ENCODE data around the gene SLC10A1.

SLC10A1 gene

GRCh38 chr14:69808919-69809808 lies 12.1 kb upstream of the SLC10A1 start:
- no peak for DNase-seq (ENCODE audit: low spot score)

DNA sequence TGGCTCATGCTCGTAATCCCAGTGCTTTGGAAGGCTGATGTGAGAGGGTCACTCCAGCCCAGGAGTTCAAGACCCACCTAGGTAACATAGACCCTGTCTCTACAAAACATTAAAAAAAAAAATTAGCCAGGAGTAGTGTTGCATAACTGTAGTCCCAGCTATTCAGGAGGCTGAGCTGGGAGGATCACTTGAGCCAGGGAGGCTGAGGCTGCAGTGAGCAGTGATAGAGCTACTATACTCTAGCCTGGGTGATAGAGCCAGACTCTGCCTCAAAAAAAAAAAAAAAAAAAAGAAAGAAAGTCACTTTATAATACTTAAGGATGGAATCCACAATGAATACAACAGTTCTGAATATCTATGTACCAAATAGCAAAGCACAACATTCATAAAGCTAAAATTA lies 10.2 kb upstream of the SLC10A1 start:
- no peak for DNase-seq (ENCODE audit: low spot score)

- no peak for DNase-seq (ENCODE audit: low spot score)
Observed at GRCh38 chr14:69804902-69805301, 7.9 kb upstream of the SLC10A1 start.

DNA sequence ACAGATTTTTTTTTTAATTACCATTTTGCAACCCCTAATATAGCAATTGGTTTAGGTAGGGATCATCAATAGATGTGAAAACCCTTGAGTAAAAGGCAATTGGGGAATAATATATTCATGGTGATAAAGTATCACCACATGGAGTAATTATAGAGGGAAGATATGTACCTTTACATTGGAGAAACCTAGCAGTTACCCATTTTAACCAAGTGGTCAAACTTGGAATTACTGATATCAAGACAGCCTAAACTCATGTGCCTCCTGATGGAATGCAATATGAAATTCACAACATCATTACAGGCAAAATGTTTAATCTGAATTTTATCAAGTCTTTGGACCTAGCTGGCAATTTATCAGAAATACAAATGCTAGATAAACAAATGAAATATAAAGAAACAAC lies 6.7 kb upstream of the SLC10A1 start:
- no peak for DNase-seq (ENCODE audit: low spot score)

DNA sequence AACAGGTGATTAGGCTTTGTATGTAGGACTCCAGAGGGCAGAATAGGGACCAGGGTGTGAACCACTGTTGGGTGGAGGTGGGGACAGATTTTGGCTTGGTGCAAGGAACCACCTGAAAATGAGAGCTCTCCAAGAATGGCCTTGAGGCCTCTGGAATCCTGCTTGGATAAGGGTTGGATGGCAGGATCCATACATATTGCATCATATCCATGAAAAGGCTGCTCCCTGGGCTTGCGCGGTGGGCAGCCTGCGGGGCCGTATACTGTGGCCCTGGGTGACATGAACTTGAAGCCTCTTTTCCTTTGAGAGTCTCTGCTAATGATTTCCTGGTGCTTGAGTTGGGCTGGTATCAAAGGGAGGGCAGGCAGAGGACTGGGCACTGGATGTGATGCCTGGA lies 1.3 kb upstream of the SLC10A1 start:
- no peak for DNase-seq (ENCODE audit: low spot score)

DNA sequence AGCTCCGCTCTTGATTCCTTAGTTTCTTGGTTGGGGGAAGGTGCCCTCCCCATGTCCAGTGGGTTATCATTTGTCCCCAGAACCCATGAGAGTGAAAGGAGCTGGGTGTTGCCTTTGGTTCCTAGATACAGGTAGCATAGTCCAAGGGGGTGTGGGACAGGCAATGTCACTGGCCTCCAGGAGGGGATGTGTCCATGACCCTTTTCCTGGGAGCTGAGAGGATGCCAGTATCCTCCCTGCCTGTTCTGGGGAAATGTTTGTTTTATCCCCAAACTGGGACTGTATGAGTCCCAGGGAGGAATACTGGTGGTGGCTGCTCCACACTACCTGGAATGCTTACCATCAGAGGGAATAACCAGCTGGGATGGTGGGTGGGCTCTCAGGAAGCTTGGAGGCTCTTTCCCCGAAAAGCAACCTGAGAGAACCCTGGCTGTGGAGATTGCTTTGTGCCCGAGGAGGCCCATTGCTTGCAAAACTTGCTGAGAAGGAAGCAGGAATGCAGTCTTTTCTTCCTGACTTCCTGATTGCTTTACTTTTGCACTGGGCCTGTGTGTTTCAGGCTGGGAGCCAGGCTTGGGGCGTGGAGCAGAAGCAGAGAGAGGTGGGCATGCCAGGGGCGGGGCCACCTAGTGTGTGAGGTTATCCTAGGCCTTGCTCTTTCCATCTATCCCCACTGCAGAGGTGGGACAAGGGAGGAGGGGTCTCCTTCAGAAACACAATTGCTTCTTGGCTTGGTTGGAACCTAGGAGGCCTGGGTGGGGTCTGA lies 715 bp upstream of the SLC10A1 start:
- no peak for DNase-seq (ENCODE audit: low spot score)

DNA sequence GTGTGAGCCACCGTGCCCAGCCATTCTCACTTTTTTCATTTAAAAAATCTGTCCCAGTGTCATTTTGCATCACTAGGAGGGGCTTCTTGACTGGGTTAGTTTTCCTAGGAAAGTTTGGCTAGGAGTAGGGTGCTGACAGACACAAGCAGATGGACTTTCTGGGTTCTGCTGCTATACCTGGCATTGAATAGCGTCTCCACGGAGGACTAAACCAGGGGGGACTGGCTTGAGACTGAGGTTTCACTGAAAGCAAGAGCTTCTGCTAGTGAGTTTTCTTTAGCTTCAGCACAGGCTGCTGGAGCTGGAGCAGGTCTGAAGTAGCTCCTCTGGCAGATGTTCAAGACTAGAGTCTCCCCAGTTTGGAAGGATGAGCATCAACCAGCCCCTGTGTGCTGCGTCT lies 1.4 kb downstream of the SLC10A1 start:
- DNase-seq (ENCODE audit: low spot score) = no peak

DNA sequence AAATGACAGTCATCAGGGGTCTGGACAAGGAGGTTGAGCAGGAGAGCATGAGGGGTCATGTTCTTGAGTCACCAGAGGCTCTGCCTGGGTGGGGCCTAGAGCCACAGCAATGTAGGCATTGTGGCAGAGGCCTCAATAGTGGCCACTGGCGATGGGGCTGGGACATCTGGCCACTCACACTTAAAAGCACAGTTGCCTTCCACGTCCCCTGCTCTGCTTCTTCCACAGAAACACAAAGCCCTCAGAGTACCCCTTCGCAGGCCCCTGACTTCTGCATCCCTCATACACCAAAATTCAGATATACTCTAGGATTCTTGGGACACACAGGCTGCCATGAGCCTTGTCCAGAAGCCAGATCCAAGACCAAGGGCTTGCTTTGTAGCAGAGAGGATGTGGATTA lies 2.2 kb downstream of the SLC10A1 start:
- DNase-seq (ENCODE audit: low spot score) = no peak

GRCh38 chr14:69792887-69793421 lies 4.1 kb downstream of the SLC10A1 start:
- DNase-seq (ENCODE audit: low spot score) = no peak

- DNase-seq (ENCODE audit: low spot score) = no peak
Observed at GRCh38 chr14:69789118-69789640, 7.9 kb downstream of the SLC10A1 start.

GRCh38 chr14:69786603-69787002 lies 10.4 kb downstream of the SLC10A1 start:
- DNase-seq (ENCODE audit: low spot score) = no peak

- DNase-seq (ENCODE audit: low spot score) = no peak
Observed at GRCh38 chr14:69784942-69785341, 12.1 kb downstream of the SLC10A1 start.

- DNase-seq (ENCODE audit: low spot score) = no peak
Observed at GRCh38 chr14:69780952-69781351, 16.1 kb downstream of the SLC10A1 start.

- no peak for DNase-seq (ENCODE audit: low spot score)
Observed at GRCh38 chr14:69780092-69780491, 16.9 kb downstream of the SLC10A1 start.

- DNase-seq (ENCODE audit: low spot score) = no peak
Observed at GRCh38 chr14:69779088-69779487, 18.0 kb downstream of the SLC10A1 start.

DNA sequence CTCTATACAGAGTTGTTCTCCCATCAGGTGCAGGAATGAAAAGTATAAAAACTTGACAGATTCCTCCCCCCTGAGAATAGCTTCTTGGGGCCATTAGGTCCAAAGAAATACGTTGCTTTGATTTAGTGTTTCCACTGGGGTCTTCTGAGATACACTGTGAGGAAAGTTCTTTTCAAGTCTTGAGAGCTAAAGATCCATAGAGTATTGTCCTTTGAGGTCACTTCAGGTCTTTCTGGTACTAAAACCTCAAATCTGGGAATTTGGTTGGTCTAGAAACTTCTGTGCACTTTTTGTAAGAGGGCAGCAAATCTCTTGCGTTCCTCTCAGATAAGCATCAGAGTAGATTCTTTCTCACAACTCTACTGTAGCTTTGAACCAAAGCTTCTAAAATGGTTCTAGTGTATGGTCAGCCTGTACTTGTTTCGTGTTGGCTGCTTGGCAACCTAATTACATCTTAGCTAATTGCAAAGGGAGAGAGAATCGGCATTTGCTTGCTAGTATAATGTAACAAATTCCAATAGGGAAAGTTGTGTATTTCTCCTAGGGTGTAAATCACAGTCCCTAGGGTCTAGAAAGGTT lies 20.1 kb downstream of the SLC10A1 start:
- DNase-seq (ENCODE audit: low spot score) = no peak

DNA sequence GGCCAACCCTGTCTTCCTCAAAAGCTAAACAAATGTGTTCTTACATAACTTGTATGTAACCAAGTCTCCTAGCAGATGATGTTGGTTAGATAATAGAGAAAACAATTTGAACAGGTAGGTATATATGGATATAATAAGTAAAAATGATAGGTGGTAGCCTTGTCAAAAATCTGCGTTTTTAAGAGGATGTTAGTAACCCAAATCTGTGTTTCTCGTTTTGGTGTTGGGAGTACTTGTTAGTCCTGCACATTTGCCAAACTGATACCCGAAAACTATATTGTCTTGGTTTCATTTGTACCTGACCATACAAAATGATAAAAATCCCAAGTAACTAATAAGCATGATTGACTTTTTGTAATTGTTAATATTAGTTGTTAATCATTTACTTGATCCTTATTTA lies 22.0 kb downstream of the SLC10A1 start:
- no peak for DNase-seq (ENCODE audit: low spot score)

GRCh38 chr14:69773571-69774276 lies 23.3 kb downstream of the SLC10A1 start:
- DNase-seq (ENCODE audit: low spot score) = no peak

- DNase-seq (ENCODE audit: low spot score) = no peak
Observed at GRCh38 chr14:69772082-69773017, 24.7 kb downstream of the SLC10A1 start.

DNA sequence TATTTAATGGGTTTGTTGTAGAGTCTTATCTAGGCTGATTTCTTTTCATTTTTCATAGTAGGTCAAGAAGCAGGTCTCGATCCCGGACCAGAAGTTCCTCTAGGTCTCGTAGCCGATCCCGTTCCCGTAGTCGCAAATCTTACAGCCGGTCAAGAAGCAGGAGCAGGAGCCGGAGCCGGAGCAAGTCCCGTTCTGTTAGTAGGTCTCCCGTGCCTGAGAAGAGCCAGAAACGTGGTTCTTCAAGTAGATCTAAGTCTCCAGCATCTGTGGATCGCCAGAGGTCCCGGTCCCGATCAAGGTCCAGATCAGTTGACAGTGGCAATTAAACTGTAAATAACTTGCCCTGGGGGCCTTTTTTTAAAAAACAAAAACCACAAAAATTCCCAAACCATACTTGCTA lies 25.9 kb downstream of the SLC10A1 start:
- DNase-seq (ENCODE audit: low spot score) = no peak

- no peak for DNase-seq (ENCODE audit: low spot score)
Observed at GRCh38 chr14:69770559-69770958, 26.5 kb downstream of the SLC10A1 start.
